HT1080 (cell line): ENCODE results near the gene TMEM156. TPM values are rescaled to one million over a fixed set of nuclear protein-coding genes. Genes with fewer than 3 reads are reported as not detected.

Experiments
- DNase-seq: peaks from one replicate; pipeline ENCODE4 v3.0.0-alpha.2; 2015; ENCODE audit warnings: low read depth
- polyA plus RNA-seq, 2 experiments: library from polyadenylated mRNA; depleted of rRNA; stranded (reverse); fragments of >200 nt; gene quantifications; 2 replicates each; pipeline ENCODE4 v1.2.3, GENCODE V29; 2015
- total RNA-seq: library from RNA; depleted of rRNA; stranded (reverse); fragments of >200 nt; shearing (Covaris generic); gene quantifications from 2 replicates; pipeline ENCODE4 v1.2.3, GENCODE V29; 2014; rRNA removed

The TMEM156 gene, protein sequence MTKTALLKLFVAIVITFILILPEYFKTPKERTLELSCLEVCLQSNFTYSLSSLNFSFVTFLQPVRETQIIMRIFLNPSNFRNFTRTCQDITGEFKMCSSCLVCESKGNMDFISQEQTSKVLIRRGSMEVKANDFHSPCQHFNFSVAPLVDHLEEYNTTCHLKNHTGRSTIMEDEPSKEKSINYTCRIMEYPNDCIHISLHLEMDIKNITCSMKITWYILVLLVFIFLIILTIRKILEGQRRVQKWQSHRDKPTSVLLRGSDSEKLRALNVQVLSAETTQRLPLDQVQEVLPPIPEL
- total RNA-seq: 5.4 and 8.4 TPM in 2 replicates
- 27.0 and 27.9 TPM in 2 replicates for polyA plus RNA-seq (2015; cell fraction: cytosol; rRNA removed)
- polyA plus RNA-seq (2015; cell fraction: nucleus; rRNA removed): 14.9 and 19.1 TPM in 2 replicates

DNA sequence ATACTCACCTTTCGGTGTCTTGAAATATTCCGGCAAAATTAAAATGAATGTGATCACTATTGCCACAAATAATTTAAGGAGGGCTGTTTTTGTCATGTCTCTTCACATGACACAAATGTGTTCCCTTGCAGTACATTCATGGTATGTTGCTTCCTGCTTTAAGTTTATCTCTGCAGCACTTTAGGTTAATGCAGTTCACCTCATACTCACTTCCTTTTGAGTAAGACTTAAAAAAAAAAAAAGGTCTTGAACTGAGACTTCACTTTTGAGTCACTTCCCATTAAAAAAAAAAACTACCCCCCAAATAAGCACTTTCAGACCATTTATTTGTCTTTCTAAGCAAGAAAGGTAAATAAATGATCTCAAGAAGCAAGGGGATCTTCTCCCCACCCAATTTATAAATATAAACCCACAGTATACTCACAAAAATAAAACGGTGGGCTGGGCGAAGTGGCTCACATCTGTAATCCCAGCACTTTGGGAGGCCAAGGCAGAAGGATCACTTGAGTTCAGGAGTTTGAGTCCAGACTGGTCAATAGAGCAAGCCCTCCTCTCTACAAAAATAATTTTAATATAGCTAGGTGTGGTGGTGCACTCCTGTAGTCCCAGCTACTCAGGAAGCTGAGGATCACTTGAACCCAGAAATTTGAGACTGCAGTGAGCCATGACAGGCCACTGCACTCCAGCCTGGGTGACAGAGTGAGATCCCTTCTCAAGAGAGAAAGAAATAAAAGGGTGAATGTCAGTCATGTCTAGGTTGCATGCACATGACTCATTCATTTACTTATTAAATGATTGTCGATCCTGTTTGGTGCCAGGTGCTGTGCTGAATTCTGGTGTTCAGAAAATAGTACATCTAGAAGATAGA, at the start of gene TMEM156:
Gene TMEM156 (minus strand): TSS at position 192 of the 868 bp plus-strand sequence. CDS start 96 bp downstream, at position 96.
- peak; percentile 93 for DNase-seq

DNA sequence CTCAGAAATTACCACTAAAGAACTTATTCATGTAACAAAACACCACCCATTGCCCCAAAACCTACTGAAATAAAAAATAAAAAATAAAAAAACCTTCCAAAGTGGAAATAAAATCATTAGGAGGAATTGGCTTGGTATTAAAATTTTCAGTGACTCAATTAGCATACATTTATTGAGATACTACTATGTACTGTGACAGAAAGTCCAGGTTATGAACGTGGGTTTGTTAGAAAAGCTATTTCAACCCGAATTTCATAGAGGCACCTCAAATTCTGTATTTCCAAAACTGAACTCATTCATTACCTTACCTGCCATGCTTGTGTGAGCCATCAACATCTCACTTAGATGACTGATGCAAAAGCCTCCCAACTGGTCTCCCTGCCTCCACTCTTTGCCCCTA, 46.6 kb upstream of the TMEM156 start:
- DNase-seq: no peak

DNA sequence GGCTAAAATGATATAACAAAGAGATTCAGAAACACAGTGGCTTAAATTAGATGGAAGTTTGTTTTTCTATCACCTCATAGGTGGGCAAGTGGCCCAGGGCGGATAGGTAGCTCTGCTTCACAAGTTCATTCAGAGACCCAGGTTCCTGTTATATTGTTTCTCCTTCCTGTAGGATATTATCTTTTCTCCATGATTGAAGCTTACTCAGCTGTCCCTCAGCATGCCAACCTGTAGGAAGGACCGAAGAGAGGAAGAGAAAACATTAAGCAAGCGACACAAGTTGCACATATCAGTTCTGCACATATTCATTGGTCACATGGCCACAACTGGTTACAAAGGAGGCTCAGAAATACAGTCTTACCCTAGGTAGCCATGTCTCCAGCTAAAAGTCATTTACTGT, 36.7 kb upstream of the TMEM156 start:
- no peak for DNase-seq

DNA sequence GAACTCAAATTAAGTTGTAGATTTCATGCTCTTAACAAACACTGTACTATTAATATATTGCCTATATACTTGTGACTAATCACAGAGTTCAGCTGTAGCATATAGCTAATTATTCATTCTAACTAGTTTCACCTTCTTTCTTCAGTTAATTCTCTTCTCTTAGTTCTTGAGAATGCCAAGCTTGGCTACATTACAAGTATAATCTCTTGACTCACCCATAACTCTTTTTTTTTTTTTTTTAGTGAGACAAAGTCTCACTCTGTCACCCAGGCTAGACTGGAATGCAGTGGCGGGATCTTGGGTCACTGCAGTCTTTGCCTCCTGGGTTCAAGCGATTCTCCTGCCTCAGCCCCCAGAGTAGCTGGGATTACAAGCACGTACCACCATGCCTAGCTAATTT, 35.2 kb upstream of the TMEM156 start:
- DNase-seq: peak; percentile 18

DNA sequence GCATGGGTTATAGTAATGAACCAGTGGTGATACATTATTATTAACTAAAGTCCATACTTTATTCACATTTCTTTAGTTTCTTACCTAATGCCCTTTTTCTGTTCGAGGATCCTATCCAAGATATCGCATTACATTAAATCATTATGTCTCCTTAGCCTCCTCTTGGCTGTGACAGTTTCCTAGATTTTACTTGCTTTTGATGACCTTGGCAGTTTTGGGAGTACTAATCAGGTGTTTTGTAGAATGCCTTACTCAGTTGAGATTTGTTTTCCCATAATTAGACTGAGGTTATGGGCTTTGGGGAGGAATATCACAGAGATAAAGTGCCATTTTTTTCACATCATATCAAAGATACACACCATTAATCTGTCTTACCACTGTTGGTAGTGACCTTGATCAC, 34.8 kb upstream of the TMEM156 start:
- DNase-seq: no peak

DNA sequence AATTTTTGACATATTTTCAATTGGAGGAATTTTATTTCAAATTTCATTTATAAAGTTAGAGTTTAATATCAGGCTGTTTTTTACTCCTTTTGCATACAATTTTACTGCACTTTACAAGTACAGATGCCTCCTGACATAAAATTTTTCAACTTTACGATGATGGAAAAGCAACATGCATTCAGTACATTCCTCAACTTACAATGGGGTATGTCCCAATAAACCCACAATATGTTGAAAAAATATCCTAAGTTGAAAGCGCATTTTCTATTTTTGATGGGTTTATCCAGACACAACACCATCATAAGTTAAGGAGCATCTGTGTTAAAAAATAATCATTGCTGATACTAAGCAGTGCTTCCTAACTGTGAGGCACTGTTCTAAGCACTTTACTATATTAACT, 34.2 kb upstream of the TMEM156 start:
- DNase-seq: no peak

DNA sequence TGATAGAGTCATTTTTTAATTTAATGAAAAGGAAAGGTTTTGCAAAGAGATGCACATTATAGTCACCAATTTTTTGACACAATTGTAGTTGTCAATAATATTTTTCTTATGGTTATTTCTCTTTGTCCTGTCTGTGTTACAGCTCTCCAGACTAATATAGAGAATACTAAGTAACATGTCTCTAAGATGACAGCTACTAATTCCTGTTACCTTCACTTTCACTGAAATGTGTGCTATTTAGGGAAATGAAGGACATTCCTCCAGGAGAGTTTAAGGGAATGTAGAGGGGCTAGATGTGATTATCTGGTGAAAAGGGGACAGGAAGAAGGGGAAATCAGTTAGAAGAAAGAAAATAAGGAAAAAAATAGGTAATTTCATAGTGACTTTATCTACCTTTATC, 31.2 kb upstream of the TMEM156 start:
- no peak for DNase-seq

DNA sequence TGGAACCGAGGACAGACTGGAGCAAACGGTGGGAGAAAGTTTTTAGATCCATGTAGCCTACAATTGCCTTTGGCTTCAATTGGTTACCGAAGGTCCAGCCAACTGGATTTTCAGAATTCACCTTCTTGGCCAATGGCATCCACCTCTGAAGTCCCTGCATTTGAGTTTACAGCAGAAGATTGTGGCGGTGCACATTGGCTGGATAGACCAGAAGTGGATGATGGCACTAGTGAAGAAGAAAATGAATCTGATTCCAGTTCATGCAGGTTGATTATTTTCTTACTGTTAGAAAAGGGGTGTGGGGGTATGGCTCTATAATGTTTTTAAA, 30.5 kb upstream of the TMEM156 start:
- no peak for DNase-seq

DNA sequence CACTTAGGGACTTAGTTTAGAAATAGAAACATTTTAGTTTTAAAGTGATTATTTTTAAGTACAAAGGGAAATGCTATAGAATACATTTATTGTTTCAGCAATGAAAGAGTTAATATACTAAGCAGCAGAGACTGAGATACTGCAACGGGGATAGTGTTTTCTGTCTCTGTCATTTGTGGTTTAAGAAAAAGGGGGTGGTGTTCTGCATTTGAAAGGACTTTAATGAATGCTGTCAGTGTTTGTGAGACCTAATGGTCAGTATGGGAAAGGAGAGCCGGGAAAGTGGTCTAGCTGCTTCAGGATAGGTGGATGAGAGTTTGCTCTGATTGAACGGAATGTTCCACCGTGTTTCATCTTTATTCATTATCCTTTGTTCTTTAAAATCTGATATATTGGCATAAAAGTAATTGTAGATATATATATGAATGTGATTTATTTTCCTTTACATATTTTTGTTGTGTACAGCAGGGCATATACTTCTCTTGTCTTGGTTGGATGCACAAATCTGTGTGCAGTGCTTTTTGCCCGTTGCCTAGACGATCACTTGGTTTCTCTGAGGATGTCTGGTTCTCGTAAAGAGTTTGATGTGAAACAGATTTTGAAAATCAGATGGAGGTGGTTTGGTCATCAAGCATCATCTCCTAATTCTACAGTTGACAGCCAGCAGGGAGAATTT, 30.0 kb upstream of the TMEM156 start, which contains the start of gene KLHL5:
Gene KLHL5 (plus strand): TSS at position 139 of the 676 bp plus-strand sequence. CDS start 421 bp downstream, at position 560.
- no peak for DNase-seq

DNA sequence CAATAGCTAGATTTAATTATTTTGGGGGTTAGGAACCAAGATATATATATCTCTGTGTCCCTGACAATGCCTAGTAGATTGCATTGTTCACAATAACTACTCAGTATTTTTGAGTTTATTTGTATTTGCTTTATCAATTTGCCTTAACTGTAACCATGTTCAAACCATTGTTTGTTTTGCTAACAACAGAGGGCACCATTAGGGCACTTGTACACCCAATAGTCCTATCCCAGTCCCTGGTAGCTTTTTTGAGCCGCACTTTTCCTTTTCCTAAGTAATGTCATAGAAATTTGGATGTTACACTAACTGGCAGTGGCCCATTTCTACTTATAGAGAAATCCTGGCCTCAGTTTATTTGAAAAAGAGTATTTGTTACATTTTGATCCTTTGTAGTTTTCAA, 29.2 kb upstream of the TMEM156 start:
- no peak for DNase-seq

DNA sequence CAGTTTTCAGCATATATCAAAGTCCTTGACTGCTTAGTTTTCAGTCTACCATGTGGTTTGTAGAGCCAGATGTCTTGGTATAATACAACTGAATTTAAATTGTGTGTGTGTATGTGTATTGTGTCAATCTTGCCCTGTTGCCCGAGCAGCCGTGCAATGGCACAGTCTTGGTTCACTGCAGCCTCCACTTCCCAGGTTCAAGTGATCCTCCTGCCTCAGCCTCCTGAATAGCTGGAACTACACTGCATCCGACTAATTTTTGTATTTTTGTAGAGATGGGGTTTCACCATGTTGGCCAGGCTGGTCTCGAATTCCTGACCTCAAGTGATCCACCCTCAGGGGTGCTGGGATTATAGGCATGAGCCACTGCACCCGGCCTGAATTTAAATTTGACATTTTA, 23.8 kb upstream of the TMEM156 start:
- no peak for DNase-seq

DNA sequence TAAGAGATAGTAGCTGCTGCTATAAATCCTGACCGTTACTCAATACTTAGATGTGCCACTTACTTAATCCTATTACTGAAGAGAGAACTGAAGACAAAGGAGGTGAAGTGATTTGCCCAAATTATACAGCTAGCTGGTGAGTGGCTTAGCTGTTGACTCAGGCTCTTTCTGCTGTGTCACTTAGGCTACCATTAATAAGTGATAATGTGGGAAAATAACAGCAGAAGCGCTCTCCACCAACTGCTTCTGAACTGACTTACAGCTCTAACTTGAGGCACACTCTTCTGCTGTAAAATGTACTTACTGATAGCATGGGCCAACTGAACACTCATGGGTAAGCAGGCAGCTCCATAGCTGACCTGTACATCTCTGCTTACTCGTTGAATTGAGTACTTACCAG, 22.3 kb upstream of the TMEM156 start:
- DNase-seq: no peak

DNA sequence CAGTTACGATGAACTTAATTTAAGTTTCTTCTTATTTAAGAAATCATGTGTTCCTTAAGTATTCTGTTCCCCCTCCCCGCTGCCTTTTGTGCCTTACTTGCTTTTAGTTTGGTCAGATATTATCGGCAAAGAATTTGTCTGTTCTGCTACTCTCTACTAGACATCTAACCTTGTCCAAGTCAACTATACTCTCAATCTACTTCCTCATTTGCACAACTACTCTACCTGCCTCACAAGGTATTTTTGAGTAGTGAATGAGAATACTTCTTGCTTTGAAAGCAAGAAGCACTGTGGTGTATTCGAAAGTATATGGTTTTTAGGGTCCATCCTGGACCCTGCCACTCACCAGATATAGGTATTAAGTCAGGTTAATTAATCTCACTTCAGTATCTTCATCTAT, 21.8 kb upstream of the TMEM156 start:
- DNase-seq: no peak

DNA sequence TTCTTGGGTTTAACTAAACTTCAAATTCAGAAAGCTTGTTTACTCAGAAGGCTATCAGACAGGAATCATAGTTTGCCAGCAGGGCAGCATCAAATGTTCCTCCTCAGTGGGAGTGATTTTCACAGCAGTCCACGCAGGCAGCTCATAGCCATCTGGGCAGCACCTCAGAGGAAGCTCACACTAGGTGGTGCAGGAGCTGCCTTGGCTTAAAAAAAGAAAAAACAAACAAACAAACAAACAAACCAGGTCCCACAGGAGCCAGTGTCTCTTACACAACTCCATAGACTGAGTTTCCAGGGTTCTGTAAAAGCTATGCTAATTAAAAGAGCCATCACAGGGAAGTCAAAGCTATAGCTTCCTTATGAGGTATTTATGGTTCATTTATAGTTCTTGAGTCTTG, 19.3 kb upstream of the TMEM156 start:
- DNase-seq: no peak

DNA sequence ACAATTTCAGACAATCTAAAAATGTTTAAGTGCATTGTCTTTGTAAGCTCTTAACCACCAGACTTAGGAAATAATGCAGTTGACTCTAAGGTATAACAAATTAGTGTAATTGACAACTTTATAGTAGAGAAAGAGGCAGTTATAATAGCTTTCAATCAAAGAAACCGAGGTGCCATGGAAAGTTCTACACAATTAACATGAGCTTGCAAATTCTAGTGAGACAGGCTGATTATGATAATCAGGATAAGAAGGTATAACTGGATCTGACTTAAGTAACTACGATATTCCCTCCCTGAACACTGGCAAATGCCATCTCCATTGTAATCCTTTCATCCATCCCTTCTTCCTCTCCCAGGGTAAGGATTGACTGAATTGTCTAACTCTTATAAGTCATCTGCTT, 18.4 kb upstream of the TMEM156 start:
- no peak for DNase-seq

DNA sequence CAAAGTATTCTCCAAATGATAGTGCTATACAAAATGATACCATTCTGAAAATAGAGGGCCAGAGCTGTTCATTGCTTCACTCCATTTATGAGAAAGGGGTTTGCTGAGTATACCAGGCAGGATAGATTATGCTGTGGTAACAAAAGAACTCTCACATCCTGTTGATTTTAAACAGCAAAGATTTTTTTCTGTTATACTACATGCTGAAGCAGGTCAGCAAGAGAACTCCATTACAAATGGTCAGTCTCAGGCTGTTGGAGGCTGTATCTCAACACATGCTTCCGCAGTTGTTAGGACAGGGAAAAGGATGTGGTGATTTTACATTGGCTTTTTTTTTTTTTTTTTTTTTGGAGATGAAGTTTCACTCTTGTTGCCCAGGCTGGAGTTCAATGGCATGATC, 16.1 kb upstream of the TMEM156 start:
- DNase-seq: no peak

DNA sequence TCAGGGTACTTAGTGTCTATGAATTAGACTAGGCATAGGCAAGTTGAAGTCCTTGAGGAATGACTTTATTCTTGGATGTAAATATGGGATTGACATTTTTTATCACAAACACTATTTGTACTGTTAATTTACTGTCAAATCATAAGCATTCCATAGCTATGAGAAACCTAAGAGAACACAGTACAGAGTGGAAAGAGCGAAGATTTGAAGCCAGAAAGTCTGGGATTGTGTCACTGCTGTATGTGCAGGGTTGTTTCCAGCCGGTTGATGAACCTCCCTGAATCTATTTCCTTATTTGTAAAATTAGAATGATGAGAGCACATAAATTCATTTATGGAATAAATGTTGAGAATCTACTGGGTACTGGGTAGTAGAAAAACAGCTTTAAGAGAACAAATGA, 15.5 kb upstream of the TMEM156 start:
- no peak for DNase-seq

DNA sequence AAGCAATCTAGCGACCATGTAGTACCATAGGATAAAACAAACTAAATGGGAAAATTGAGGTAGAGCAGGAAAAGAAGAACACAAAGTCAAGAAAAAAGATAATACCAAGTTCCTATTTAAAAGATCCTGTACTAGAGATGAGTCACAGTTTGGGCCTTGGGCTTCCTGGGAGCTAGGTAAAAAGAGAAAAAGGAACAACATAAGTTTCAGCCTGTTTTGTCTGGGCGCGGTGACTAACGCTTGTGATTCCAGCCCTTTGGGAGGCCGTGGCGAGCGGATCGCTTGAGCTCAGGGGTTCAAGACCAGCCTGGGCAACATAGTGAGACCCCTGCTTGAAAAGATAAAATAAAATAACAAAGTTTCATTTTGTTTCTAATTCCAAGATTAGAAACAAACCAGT, 14.0 kb upstream of the TMEM156 start:
- peak; percentile 84 for DNase-seq

DNA sequence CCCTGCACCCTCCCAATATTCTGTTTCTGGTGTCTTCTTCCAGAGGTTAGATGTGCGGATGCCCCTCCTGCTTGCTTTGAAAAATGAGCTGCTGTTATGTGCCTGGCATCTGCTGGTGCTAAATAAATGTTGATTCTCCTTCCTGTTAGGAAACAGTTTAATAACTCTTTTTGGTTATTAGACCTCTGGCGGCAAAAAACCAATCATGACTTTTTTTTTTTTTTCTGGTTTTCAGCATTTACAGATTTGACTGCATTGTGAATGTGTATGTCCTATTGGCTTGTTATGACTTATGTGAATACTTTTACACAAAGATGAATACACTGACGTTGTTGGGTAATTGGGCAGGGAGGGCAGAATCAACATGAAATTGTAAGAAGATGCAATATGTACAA, 13.6 kb upstream of the TMEM156 start:
- peak; percentile 68 for DNase-seq

DNA sequence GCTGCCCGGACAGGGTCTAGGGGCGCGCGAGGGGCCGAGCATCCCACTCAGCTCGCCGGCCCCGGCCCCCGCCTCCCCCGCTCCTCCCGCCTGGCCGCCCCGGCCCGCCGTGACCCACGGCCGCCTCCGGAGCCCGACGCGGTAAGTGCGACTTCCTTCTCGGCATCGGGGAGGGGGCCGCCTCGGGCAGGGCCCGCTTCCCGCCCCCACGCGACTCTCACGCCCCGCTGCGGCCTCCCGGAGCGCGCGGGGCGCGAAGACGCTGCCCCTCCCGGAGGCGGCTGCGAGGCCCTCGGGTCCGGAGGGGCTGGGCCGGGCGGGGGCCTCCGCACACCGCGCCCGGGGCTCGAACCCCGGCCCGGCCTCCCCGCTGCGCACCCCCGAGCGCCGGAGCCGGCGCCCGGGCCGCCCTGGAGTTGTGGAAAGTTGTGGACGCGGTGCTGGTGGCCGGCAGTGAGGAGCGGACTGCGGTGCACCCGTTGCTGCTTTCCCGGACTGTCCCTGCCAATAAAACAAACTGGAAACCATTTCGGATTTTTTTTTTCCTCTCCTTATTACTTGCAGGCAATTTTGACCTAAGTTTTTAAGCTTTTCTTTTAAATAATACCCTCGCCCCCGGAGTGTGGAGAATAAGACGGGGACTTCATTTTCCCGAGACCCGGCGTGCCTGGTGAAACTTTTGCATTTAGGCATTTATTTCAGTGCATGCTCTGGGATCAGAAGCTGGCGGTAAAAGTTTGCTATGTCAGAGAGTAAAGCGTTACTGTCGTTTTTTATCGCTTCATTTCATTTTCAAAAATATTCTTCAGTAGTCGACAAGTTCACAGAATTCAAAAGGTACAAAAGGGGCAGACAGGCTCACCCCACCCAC, 13.0 kb upstream of the TMEM156 start:
- peak; percentile 37 for DNase-seq

DNA sequence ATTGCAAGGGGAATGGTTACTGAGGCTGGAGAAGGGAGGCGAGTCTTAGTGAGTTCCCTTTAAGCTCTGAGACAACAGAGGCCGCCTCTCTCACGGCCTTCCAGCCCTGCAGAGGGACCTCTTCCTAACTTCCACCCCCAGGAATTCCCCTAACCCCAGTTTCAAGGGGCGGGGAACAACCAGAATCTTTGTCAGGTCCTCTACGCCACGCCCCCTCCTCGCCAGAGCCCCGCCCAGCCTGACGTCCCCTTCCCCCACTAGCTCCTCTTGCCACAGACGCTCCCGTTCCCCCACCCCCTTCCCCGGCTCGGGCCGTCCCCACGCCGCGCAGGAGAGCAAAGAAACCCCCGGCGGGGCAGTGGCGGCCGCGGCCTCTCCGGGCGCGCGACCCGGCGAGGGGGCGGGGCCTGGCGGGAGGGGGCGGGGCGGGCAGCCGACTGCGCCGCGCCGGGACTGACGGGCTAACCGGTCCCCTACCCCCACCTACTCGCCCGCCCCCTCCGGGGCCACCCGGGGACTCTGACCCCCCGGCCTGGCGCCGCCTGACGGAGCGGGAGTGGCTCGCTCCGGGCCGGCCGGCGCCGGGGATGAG, 12.3 kb upstream of the TMEM156 start:
- DNase-seq: peak; percentile 82
